B cell (primary cell): ENCODE results near the gene FBF1. TPM values are rescaled to one million over a fixed set of nuclear protein-coding genes. Genes with fewer than 3 reads are reported as not detected.

ENCODE experiments used
- ATAC-seq: fragments of 200-7000 bp; cut with Tn5 transposase; one replicate; pipeline ENCODE4 v1.10.0; 2021; ENCODE audit warnings: low read depth, mild to moderate bottlenecking, moderate number of reproducible peaks, moderate library complexity
- CTCF ChIA-PET: fragments of 350-600 bp; sonication (Branson Sonifier 250); formaldehyde crosslinking; loops from one replicate; lab custom pipeline; 2021; ENCODE audit warnings: antibody characterized with exemption, inconsistent platforms; lab: Charles Lee
- POLR2A ChIA-PET: fragments of 350-600 bp; sonication (Branson Sonifier 250); formaldehyde crosslinking; loops from one replicate; lab custom pipeline; 2021; ENCODE audit warnings: antibody characterized with exemption; lab: Charles Lee
- DNase-seq: peaks from one replicate; pipeline ENCODE4 v3.0.0; 2013
- H2AFZ ChIP-seq: 2 replicates; pipeline ENCODE4 v1.6.1; 2012; ENCODE audit warnings: mild to moderate bottlenecking, low read depth, low read length; ENCODE audit not compliant: insufficient read depth, poor library complexity, severe bottlenecking
- H3K27ac ChIP-seq, 2 donors: 1 replicate in 1 of 2; 2 replicates in 1 of 2; pipeline ENCODE4 v1.5.1; 2012 to 2013; ENCODE audit warnings: low read length in 2 of 2, mild to moderate bottlenecking in 2 of 2, moderate library complexity in 1 of 2
- H3K27me3 ChIP-seq, 4 experiments: fragments of 200-600 bp in 1 of 4; sonication (generic) in 1 of 4; replicated peaks in 1 of 4; 1 replicate in 2 of 4; 2 replicates in 2 of 4; pipeline versions ENCODE4 v1.6.1 to v1.7.0; 2013 to 2016; ENCODE audit warnings: low read length in 3 of 4, mild to moderate bottlenecking in 2 of 4, mixed read lengths in 1 of 4, moderate library complexity in 1 of 4; ENCODE audit not compliant: insufficient read depth in 4 of 4, control insufficient read depth in 3 of 4; ENCODE audit errors: control extremely low read depth in 1 of 4
- H3K36me3 ChIP-seq, 2 experiments: replicated peaks in 1 of 2; 1 replicate in 1 of 2; 2 replicates in 1 of 2; pipeline versions ENCODE4 v1.6.1 to v1.7.1; 2013; ENCODE audit warnings: low read length in 1 of 2; ENCODE audit not compliant: insufficient read depth in 2 of 2, control insufficient read depth in 1 of 2; ENCODE audit errors: control extremely low read depth in 1 of 2, extremely low read depth in 1 of 2
- H3K4me1 ChIP-seq, 2 donors: fragments of 200-600 bp in 1 of 2; sonication (generic) in 1 of 2; 1 replicate in 1 of 2; 2 replicates in 1 of 2; pipeline versions ENCODE4 v1.5.1 to v1.6.1; 2013 to 2017; ENCODE audit warnings: low read length in 2 of 2; ENCODE audit not compliant: control insufficient read depth in 2 of 2, insufficient read depth in 2 of 2
- H3K4me2 ChIP-seq: replicated peaks from 2 replicates; pipeline ENCODE3; 2012; ENCODE audit warnings: mild to moderate bottlenecking, low read depth, low read length; ENCODE audit not compliant: poor library complexity, severe bottlenecking
- H3K4me3 ChIP-seq, 5 experiments: fragments of 200-600 bp in 1 of 5; sonication (generic) in 1 of 5; 1 replicate in 3 of 5; 2 replicates in 2 of 5; pipeline versions ENCODE4 v1.5.1 to v1.7.0; 2011 to 2016; ENCODE audit warnings: low read length in 4 of 5, mild to moderate bottlenecking in 4 of 5, low read depth in 2 of 5, control low read depth in 1 of 5, moderate library complexity in 1 of 5; ENCODE audit not compliant: insufficient read depth in 1 of 5; ENCODE audit errors: control extremely low read depth in 1 of 5, extremely low read depth in 1 of 5
- H3K79me2 ChIP-seq: fragments of 200-600 bp; sonication (generic); one replicate; pipeline ENCODE4 v1.6.0; 2016; ENCODE audit warnings: low read length; ENCODE audit not compliant: control insufficient read depth, insufficient read depth
- H3K9ac ChIP-seq: fragments of 200-600 bp; sonication (generic); 2 replicates; pipeline ENCODE4 v1.6.1; 2017; ENCODE audit warnings: mild to moderate bottlenecking, low read length, moderate library complexity
- H3K9me3 ChIP-seq, 3 donors: one replicate each; pipeline versions ENCODE4 v1.6.1 to v1.7.1; 2013; ENCODE audit warnings: low read length in 2 of 3; ENCODE audit not compliant: control insufficient read depth in 2 of 3, insufficient read depth in 1 of 3; ENCODE audit errors: control extremely low read depth in 1 of 3
- H4K20me1 ChIP-seq: 2 replicates; pipeline ENCODE4 v1.6.0; 2012; ENCODE audit warnings: mild to moderate bottlenecking, low read length; ENCODE audit not compliant: insufficient read depth, control insufficient read depth, poor library complexity, severe bottlenecking
- H3K27ac Mint-ChIP-seq: one replicate; pipeline ENCODE4 v1.8.0; 2021; ENCODE audit warnings: mixed read lengths
- H3K27me3 Mint-ChIP-seq: one replicate; pipeline ENCODE4 v1.8.0; 2021; ENCODE audit warnings: mixed read lengths
- H3K4me1 Mint-ChIP-seq: one replicate; pipeline ENCODE4 v1.8.0; 2021; ENCODE audit warnings: mixed read lengths
- H3K4me3 Mint-ChIP-seq: one replicate; pipeline ENCODE4 v1.8.0; 2021; ENCODE audit warnings: mixed read lengths
- H3K9me3 Mint-ChIP-seq: one replicate; pipeline ENCODE4 v1.8.0; 2022; ENCODE audit warnings: mixed read lengths; ENCODE audit not compliant: insufficient read depth
- CTCF ChIP-seq: fragments of 200-600 bp; IDR thresholded peaks from one replicate; pipeline ENCODE4 v1.8.0; 2022; ENCODE audit warnings: antibody characterized with exemption, mild to moderate bottlenecking
- EZH2 ChIP-seq: IDR thresholded peaks from 2 replicates; pipeline ENCODE4 v1.6.1; 2012; ENCODE audit warnings: borderline replicate concordance, low read depth, mild to moderate bottlenecking, moderate library complexity, low read length; ENCODE audit not compliant: insufficient read depth, poor library complexity, severe bottlenecking
- WGBS: methylation state at CpG from one replicate; pipeline ENCODE4 v1.1.5; 2013; ENCODE audit warnings: missing lambda C conversion rate; ENCODE audit not compliant: insufficient coverage; 5-methylcytosine and 5-hydroxymethylcytosine counted together
- intact Hi-C: fragments of 100-400 bp; cut with micrococcal nuclease; formaldehyde crosslinking; loops from one replicate; pipeline ENCODE4 v1.10.0; 2022
- polyA plus RNA-seq: library from polyadenylated mRNA; depleted of rRNA; stranded (reverse); fragments of >200 nt; gene quantifications from 2 replicates; pipeline ENCODE4 v1.2.3, GENCODE V29; 2012
- total RNA-seq, 2 donors: library from RNA; stranded (reverse); fragments of 120-200 nt in 1 of 2; gene quantifications; 1 replicate in 1 of 2; 2 replicates in 1 of 2; pipeline versions ENCODE4 v1.2.3 to v1.2.4, GENCODE V29; 2013 to 2022

The FBF1 gene
- total and polyA plus RNA-seq, 2 donors (not counting 1 experiment from before 2014, with no cell fraction given) = 21.6 to 31.5 TPM

- Histone ChIP-seq H3K79me2 (peaks cover 30% of the 10 kb centered on the region), H3K9me3 (no peaks in the 10 kb centered on the region), H3K9ac (peak within 1 kb of the TSS; percentile 69), H4K20me1 (peaks cover 41% of the 10 kb centered on the region), H2AFZ (peak within 1 kb of the TSS; percentile 82), H3K4me1 (peaks cover 16 to 19% of the 10 kb centered on the region in 2 donors), H3K27ac (peak within 1 kb of the TSS; percentile 34 to 49), H3K4me2 (peak within 1 kb of the TSS; percentile 89), H3K36me3 (peaks cover 0 to 41% of the 10 kb centered on the region in 2 experiments), H3K27me3 (no peaks in the 10 kb centered on the region), H3K4me3 (peak within 1 kb of the TSS; percentile 14 to 80 (median 76))
- intact Hi-C loops = loop anchor here (1.0 to 2.0 kb wide), 4 partner anchors 9 to 52 kb away; partner anchors contain the start of genes UNC13D and WBP2
- peak within 1 kb of the TSS; percentile 85 for H3K4me3 Mint-ChIP-seq
- ATAC-seq (peak; percentile 86), DNase-seq (peak; percentile 86)
- TF ChIP-seq CTCF = peak; percentile 41
- TF ChIP-seq EZH2 = no peak
- H3K27ac Mint-ChIP-seq = peak within 1 kb of the TSS; percentile 82
- ChIA-PET POLR2A (interaction anchor here (0.6 to 2.7 kb wide), 16 partner anchors 8 to 132 kb away, joined by 3 to 42 read pairs (median 5); partner anchors contain the start of genes FBF1, GALK1, MRPL38 and TRIM47), CTCF (interaction anchor here (0.6 to 5.9 kb wide), 18 partner anchors 8 to 233 kb away, joined by 3 to 52 read pairs (median 7); partner anchors contain the start of genes GALK1, MRPL38, TRIM47 and UNC13D)
- under 1% methylated on average over 102 of the region's 102 CpGs for WGBS
- H3K4me1 Mint-ChIP-seq = peaks cover 26% of the 10 kb centered on the region
- H3K9me3 Mint-ChIP-seq = no peaks in the 10 kb centered on the region
- H3K27me3 Mint-ChIP-seq = no peaks in the 10 kb centered on the region
Observed at GRCh38 chr17:75896415-75897159, 44.3 kb downstream of the FBF1 start, which contains the start of gene TRIM65. Gene TRIM65, minus strand, starts transcription at chr17:75896951. Its CDS starts 14 bp downstream, at chr17:75896937.
